Ammon's horn (tissue), 1 donor: Measurements from ENCODE around the gene SIAH2.
"Not testable (repeated sequence)": the region's sequence is repeated elsewhere in the genome, so short reads cannot be mapped to it uniquely, and the experiment has no call there.

ENCODE experiments used
- DNase-seq: peaks from one replicate; pipeline ENCODE4 v3.0.0-alpha.2; 2016; ENCODE audit warnings: low spot score

The SIAH2 gene, protein sequence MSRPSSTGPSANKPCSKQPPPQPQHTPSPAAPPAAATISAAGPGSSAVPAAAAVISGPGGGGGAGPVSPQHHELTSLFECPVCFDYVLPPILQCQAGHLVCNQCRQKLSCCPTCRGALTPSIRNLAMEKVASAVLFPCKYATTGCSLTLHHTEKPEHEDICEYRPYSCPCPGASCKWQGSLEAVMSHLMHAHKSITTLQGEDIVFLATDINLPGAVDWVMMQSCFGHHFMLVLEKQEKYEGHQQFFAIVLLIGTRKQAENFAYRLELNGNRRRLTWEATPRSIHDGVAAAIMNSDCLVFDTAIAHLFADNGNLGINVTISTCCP

GRCh38 chr3:150763122-150763840 lies at the start of gene SIAH2:
Gene SIAH2 (minus strand): TSS chr3:150763169. CDS start chr3:150762849, 320 bp downstream.
- peak; percentile 95 for DNase-seq

- DNase-seq = no peak
Measured at GRCh38 chr3:150811984-150812383, 49.0 kb upstream of the SIAH2 start.

- DNase-seq = no peak
Measured at GRCh38 chr3:150810641-150811040, 47.7 kb upstream of the SIAH2 start.

DNA sequence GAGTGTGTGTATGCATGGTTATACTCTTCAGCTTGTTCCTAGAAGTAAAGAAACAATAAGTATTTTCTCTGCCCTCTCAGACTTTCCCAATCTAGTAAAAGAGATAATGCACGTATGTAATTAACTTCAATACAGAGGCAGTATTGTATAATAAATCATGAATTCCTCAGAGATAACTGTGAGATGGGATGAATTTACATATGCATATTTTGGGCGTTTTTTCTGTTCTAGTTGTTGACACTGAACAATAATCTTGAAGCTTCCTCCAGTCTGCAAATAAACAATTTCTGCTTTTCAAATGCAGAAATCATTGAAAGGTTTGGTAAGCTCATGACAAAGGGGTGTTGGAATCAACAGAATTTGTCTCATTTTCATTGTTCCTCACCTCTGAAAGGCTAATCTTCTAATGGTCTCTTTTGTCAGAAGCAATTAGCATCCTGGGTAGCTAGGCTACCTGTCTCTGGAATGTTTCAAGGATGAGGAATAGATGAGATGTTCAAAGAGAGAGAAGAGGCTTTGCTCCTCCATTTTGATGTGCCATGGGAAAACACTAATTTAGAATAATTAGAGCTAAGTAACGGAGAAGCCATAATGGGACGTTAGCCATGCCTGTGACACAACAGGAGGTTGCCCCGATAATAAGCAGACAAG lies 43.3 kb upstream of the SIAH2 start:
- no peak for DNase-seq

DNA sequence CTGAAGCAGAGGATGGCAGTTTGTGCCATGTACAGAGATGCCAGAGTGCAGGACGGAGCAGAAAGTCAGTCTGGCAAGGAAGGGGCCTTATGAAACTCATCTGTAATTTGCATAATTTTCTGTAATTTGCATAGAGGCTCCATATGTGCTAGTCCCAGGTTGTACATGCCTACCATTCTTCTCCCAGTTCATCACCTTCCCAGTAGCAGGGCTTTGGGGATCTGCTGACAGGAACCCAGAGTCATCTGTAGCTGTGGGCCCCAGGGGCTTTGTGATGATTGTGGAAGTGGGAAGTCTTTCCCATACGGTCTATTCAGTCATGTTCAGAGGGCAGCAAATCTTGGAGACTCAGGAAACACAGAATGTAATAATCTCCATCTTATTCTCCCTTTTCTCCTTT lies 42.4 kb upstream of the SIAH2 start:
- no peak for DNase-seq

GRCh38 chr3:150803440-150803985 lies 40.5 kb upstream of the SIAH2 start:
- no peak for DNase-seq

DNA sequence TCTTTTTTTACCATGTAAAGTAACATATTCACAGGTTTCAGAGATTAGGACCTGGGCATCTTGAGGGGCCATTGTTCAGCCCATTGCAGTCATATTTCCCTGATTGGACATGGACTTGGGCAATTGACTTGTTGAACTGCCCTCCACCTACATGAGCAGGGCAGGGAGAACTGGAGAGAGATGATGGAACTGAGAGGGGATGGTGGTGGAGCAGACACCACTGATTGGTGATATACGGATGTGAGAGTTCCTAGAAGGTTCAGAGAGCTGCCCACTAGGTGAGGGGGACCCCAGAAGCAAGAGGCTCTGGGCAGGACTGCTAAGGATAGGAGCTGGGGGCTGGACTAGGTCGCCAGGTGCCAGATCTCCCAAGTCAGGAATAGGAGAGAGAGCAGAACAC lies 37.8 kb upstream of the SIAH2 start:
- DNase-seq = no peak

GRCh38 chr3:150798122-150798618 lies 35.2 kb upstream of the SIAH2 start:
- DNase-seq = no peak

DNA sequence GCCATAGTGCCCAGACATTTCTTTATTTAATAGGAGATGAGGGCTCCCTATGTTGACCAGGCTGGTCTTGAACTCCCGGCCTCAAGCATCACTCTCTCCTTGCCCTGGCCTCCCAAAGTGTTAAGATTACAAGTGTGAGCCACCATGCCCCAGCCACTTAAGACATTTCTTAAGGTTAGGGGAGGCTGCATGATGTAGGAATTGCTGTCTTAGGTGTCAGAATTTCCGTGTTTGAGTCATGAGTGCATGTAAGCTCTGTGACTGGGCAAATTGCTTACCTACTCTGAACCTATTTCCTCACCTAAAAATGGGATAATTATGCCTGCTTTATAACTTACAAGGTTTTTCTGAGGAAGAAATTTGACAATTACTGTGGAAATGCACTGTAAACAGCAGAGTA lies 34.2 kb upstream of the SIAH2 start:
- DNase-seq = no peak

- not testable (repeated sequence) for DNase-seq
Measured at GRCh38 chr3:150796527-150796926, 33.6 kb upstream of the SIAH2 start.

- no peak for DNase-seq
Measured at GRCh38 chr3:150793641-150794040, 30.7 kb upstream of the SIAH2 start.

- no peak for DNase-seq
Measured at GRCh38 chr3:150790629-150791028, 27.7 kb upstream of the SIAH2 start.

- no peak for DNase-seq
Measured at GRCh38 chr3:150789451-150789850, 26.5 kb upstream of the SIAH2 start.

GRCh38 chr3:150787741-150788370 lies 24.9 kb upstream of the SIAH2 start:
- DNase-seq = peak; percentile 93

DNA sequence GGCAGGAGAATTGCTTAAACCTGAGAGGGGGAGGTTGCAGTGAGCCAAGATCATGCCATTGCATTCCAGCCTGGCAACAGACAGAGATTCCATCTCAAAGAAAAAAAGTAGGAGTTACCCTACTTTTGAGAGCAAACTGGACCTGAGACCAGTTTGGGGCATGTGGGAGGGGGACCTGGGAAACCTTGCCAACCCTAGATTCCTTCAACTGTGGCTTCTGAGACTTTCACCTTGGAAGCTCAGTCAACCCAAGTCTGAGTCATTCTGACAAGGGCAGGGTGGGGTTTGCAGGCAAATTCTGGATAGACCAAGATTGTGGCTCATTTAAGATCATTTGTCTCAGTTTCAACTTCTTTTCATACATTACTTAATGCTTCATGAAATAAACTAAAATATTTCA lies 23.8 kb upstream of the SIAH2 start:
- DNase-seq = no peak

- DNase-seq = no peak
Measured at GRCh38 chr3:150784747-150785125, 21.8 kb upstream of the SIAH2 start.

GRCh38 chr3:150783920-150784746 lies 21.2 kb upstream of the SIAH2 start:
- DNase-seq = no peak

DNA sequence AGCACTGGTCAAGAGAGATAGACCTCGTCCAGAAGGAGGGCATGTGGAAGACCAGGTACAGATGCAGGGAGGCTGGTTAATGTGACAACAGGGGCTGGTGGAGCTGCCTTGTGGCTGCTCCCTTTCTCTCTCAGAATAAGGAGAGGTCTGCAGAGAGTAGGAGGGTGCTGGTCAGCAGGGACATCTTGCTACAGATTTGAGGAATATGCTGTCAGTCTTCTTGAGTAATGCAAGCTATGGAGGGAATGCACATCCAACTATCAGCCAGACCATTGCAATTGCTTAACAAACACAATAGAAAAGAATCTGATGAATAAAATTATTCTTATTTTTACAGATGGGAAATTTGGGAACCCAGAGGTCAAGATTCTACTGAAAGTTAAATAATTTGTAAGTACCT lies 20.3 kb upstream of the SIAH2 start:
- DNase-seq = no peak

DNA sequence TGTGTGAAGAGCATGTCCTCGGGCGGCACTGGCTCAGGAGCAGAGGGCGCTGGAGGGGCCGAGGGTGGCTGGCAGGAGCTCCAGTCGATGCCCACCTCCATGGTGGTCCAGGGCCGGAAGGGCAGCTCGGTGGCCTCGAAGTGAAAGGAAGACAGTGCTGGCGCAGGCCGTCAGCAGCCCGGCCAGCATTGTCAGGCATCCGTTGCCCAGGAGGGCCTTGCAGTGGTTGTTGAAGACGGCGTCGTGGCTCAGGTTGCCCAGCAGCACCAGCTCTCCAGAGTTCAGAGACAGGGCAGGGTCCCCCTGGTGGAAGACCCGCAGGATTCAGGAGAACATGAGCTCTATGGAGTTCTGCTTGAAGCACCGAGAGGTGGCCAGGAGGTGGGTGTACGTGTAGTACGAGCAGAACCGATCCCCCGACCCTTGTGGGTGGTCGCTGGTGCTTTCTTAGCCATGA lies 16.5 kb upstream of the SIAH2 start:
- DNase-seq = no peak

- no peak for DNase-seq
Measured at GRCh38 chr3:150778793-150779401, 15.9 kb upstream of the SIAH2 start.
